GM18520 (cell line): ENCODE results near the gene CNPY4.

Source experiments
- ATAC-seq: cut with Tn5 transposase; IDR thresholded peaks from one replicate; pipeline ENCODE4 v1.9.1; 2021; ENCODE audit not compliant: unreplicated experiment

CNPY4 gene

DNA sequence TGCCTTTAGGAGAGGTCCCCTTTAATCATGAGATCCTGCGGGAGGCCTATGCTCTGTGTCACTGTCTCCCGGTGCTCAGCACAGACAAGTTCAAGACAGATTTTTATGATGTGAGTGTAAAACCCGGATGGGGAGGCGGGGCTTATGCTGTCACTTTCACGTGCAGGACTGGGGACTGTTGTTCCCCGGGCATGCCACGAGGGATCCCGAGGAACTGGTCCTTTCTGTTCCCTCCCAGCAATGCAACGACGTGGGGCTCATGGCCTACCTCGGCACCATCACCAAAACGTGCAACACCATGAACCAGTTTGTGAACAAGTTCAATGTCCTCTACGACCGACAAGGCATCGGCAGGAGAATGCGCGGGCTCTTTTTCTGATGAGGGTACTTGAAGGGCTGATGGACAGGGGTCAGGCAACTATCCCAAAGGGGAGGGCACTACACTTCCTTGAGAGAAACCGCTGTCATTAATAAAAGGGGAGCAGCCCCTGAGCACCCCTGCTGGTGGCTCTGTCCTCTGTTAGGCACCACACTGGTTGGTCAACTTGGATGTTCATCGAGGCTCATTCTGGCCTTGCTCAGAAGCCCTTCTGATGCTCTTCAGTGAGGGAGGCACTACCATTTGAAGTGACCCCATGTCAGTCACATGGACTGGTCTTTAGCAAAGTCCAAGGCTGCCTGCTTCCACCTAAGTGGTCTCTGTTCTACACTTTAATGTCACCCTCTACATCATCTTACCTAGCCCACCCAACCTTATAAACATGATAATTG lies 27.8 kb upstream of the CNPY4 start:
- no peak for ATAC-seq

DNA sequence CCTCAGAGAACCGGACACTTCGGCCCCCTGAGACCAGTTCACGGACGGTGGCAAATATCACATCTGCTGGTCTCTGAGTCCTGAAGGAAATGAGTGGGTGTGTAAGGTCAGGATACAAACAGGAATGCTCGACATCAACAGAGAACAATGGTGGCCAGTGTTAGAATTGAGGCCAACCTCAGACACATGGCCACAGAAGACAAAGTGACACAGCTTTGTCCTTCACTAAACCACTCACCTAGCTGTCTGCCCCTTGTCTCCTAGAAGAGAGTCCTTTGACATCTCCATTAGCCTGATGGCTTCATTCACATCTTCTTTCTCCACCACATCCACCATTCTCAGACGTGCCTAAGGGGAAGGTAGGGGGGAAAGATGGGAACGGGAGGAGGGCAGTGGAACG lies 26.4 kb upstream of the CNPY4 start:
- ATAC-seq = no peak

DNA sequence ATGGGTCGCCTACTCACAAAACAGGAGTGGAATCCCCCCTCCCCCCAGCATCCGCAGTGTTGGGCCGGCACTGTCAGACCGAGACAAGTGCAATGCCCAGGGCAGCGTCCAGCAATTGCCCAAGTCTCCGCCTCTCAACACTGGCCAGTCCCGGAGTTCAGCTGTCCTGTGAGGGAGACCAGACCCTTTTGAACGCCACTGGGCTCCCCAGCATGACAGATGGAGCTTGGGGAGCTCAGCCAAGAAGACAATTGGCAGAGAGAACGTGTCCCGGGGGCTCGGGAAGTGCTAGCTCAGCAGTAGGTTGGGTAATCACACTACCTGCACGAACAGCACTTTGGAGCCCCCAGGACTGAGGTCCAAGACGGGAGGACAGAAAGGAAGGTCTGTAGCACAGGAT lies 25.9 kb upstream of the CNPY4 start:
- ATAC-seq = no peak

DNA sequence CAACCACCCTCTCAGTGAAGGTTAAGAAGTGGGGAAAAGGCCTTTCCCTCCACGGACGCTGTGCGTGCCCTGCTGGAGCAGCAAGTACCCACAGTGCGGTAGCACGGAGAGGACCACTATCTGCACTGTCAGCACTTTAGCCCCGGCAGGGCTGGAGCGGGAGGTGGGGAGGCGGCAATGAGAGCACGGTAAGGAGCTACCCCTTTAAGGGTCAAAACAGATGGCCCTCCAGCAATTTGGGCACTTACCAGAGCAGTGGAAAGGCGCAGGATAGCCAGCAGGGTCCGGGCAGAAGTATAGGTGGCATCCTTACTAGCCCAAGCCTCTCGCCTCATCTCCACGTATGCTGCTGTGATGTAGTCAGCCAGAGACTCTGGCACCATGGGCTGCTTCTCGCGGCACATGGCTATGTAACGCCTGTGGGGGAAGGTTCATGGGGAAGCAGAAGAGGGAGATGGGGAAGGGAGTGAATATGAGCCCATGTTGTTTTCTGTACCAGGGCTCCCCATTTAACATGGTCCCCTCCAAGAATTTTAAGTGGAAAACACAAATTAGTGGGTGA lies 25.4 kb upstream of the CNPY4 start:
- ATAC-seq = no peak

DNA sequence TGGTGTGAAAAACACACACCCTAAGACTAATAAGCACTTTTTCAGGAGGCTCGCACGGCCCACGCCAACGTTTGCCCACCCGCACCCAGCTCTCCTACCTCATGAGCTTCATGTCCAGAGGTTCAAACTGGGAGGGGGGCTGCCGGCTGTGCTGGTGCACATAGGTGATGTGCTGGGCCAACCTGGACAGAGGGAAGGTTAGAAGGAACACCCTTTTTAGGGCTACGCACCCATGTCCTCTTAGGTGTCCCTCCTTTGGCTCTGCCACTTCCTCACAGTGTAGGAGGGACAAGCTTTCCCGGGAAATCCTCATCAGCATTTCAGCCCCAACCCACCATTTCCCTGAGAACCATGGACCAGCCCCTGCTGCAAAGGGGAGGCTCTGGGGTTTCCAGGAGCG lies 24.1 kb upstream of the CNPY4 start:
- ATAC-seq = no peak

DNA sequence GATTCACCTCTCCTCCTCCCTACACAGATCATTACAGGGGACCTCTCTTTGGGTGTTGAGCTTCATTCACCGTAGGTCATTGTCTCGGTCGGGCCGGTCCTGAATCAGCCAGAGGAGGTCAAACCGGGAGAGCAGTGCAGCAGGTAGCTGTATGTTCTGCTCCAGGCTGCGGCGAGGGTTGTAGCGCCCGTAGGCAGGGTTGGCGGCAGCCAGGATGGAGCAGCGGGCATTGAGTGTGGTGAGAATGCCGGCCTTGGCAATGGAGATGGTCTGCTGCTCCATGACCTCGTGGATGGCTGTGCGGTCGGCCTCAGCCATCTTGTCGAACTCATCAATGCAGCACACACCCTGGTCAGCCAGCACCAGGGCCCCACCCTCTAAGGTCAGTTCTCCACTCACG lies 23.7 kb upstream of the CNPY4 start:
- no peak for ATAC-seq

DNA sequence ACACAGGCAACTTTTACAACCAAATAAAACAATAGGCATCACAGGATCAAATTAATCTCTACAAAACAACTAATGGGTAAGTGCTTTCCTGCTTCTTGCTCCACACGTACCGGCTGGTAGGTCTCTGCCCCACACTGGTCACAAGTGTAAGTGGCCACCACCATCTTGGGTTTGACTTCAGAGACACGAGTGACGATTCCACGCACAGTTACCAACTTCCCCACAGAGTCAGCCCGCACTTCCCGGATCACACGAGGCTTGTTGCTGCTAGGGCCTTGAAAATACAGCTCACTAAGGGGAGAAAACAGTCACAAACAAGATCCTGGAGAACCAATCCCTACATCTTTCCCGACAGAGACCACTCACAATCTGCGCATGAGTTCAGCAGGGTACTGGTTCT lies 20.5 kb upstream of the CNPY4 start:
- no peak for ATAC-seq

DNA sequence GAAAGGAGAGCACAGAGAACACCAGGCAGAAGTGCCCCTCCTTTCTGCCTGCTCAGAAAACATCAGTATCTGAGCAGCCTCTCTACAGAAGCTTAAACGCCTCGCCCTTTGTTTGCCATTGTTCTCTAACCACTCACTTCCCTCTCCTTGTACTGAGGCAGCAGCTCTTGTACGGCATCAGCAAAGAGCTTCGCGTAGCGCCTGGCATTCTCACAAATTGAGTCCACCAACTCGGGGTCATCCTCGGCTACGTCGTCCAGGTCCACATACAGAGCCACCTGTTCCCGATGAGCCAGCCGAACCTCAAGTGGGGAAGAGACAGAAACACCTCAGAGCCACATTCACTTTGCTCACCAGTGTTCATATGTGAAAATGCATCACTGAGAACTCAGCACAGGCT lies 20.0 kb upstream of the CNPY4 start:
- no peak for ATAC-seq

DNA sequence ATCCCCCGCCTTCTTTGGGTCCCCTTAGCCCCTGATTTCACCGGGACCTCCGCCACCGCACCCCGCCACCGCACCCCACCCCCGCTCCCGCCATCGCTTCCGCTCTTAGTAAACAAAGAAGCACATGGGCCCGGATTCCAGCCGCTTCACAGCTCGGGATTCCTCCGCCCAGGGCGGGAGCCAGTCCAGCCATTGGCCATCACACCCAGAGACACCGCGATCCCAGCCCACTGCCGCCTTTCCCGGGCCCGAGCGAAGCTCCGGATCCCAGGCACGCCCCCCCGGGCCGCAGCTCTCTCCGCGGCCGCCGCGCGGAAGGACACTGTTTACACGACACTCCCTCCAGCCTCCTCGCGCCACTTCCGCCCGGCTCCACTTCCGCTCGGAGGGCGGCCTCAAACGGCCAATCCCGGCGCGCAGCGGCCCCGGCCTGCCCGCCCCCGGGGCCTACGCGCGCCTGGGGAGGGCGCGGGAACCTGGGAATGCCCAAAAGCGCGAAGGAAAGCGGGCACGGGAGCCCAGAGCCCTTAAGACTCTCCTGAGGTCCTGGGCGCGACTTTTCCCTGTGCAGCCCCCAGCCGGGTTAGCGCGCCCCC lies 18.9 kb upstream of the CNPY4 start:
- ATAC-seq = peak; percentile 65

DNA sequence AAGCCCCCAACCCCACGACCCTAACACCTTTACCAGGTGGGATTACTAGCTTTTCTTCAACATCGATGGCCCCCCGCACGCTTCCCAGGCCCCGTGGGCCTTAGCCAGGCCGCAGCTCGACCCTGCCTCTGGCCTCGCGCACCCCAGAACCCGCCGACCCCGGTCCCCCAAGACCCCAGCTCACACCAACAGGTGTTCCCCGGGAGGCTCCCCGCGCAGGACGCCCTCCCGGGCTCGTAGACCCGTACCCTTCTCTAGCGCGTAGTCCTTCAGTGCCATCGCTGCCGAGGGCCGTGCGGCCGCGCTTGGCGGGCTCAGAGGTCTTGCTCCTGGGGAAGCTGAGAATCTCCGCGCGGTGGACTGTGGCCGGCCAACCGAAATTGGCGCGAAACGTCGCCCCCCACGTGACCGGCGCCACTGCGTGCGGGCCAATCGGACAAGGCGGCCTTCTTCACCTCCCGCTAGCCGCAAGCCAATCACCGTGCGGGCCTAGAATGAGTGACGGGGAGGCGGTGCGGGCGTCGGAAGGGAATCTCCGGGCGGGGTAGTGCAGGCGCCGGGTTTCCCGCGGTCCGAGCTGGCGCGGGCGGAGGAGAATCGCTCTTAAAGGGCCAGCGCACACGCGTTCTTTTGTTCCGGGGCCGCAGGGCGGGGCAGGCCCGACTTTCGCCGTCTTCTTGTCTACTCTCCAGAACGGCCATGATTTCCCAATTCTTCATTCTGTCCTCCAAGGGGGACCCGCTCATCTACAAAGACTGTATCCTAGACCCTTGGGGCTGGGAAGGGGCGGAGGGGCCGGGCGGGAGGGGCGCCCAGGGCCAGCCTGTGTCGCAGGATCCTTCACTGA lies 18.2 kb upstream of the CNPY4 start, which contains the start of the genes AP4M1 and MCM7:
Gene AP4M1, plus strand, starts transcription at position 628 of the 847 bp plus-strand sequence. Its CDS starts 72 bp downstream, at position 700.
Gene MCM7, minus strand, starts transcription at position 382 of the 847 bp plus-strand sequence. Its CDS starts 103 bp downstream, at position 279.
- ATAC-seq = peak; percentile 62

DNA sequence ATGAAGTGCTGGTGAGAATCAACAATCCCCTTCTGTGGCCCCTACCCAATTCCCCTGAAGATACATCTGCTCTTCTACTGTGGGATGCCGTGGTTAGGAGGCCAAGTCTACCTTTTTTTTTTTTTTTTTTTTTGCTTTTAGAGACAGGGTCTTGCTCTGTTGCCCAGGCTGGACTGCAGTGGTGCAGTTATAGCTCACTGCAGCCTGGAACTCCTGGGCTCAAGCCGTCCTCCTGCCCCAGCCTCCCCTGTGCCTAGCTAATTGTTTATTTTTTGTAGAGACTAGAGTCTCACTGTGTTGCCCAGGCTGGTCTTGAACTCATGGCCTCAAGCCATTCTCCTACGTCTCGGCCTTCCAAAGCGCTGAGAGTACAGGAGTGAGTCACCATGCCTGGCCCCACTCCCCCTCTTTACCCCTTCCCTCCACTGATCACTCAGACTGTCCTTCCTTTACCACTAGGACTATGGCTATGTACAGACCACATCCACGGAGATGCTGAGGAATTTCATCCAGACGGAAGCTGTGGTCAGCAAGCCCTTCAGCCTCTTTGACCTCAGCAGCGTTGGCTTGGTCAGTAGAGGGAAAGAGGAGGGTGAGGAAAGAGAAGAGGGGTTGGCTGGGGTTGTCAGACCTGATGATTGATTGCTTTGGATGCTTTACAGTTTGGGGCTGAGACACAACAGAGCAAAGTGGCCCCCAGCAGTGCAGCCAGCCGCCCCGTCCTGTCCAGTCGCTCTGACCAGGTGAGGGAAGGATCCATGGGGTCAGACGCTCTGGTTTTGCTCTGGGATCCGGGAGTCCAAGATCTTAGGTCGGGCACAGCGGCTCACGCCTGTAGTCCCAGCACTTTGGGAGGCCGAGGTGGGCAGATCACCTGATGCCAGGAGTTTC lies 16.2 kb upstream of the CNPY4 start:
- ATAC-seq = no peak

DNA sequence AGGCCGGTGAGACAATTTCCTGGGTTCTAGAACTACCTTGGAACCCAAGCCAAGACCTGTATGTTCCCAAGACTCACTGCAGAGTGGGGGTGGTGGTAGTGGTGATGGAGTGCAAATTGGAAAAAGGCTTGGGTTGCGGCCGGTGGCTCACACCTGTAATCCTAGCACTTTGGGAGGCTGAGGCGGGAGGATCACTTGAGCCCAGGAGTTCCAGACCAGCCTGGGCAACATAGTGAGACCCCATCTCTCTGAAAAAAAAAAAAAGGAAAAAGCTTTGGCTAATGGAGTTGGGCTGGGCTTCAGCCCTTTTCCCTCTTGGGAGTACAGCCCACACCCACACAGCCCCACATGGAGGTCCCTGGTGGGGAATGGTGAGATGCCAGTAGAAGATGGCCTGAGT lies 13.9 kb upstream of the CNPY4 start:
- ATAC-seq = no peak

DNA sequence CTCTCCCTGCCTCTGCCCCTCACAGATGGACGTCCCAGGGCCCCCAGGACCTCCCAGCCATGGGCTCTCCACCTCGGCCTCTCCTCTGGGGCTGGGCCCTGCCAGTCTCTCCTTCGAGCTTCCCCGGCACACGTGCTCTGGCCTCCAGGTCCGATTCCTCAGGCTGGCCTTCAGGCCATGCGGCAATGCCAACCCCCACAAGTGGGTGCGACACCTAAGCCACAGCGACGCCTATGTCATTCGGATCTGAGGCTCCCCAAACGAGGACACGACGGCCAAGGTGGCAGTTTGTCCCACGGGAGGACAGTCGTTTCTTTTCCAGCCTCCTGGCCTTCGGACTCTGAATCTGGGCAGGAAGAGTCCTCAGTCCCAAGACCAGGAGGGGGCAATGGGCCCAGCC lies 12.8 kb upstream of the CNPY4 start:
- ATAC-seq = no peak

DNA sequence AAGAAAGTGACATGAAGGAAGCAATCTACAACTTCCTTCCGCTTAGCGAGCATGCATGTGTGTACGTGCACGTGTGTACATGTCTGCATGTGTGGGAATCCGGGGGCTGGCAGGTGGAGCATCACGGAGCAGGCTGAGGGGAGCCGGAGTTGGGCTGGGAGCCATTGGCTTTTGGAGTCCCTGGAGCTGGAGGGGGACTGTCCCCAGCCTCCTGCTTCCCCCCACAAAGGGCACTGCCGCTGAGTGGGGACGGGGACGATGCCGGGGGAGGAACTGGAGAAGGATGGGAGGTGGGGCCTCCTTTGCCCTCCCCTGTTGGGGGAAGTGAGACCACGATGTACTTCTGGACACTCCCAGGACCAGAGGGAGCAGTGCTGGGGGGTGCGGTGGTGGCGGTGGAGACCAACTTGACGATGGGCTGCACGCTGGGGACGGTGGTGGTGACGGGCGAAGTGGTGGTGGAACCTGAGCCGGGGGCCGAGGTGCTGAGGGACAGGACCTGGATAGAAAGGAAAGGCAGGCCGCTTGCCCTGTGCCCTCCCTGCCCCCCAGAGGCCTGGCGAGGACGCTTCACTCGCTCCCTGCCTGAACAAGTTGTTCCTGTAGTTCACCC lies 12.2 kb upstream of the CNPY4 start:
- no peak for ATAC-seq

DNA sequence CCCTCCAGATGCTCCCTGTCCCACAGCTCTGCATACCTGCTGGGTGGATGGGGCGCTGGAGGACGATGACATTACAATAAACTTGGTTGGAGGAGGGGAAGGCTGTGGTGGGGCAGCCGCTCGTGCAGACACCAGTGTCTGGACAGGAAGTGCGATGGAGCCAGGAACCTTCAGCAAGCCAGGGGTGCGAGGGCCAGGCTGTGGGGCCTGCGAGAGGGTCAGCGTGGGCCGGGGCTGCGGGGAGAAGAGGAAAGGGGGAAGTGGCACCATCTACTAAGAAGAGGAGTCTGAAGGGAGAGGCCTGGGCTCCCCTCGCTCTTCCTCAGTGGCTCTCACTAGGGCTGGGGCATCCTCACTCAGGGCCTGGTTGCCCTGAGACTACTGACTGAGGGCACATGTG lies 11.5 kb upstream of the CNPY4 start:
- no peak for ATAC-seq

DNA sequence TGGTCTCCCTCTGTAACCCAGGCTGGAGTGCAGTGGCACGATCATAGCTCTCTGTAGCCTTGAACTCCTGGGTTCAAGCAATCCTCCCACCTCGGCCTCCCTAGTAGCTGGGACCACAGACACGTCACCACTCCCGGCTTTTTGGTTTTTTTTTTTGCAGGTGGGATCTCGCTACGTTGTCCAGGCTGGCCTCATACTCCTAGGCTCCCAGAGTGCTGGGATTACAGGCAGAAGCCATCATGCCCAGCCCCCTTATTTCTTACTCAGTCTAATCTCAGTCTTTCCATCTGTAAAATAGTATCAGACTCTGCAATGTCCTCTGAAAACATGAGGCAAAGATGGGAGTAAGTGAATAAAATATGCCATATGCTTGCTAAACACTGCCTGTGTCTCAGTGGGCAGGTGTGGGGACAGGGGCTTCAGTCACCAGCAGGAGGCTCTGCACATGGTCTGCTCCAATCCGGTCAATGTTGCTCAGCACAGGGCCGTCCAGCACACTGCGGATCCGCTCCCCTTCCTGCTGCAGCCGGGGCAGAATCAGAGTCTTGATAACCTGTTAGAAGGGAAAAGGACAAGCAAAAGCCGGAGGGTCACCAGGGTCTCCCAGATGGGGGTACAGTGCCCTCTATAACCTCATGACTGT lies 9.8 kb upstream of the CNPY4 start:
- no peak for ATAC-seq

DNA sequence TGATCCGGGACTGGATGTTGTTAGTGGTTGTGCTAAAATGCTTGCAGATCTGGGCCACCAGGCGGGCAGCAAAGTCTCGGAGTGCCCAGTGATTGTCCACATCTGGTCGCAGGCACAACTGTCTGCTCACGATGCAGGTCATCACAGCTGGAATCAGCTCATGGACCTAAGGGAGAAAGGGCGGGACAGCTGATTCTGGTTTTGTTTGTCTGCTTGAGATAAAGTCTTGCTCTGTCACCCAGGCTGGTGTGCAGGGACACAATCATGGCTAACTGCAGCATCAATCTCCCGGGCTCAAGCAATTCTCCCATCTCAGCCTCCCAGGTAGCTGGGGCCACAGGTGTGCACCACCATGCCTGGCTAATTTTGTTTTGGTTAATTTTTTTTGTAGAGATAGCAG lies 8.3 kb upstream of the CNPY4 start:
- ATAC-seq = no peak

DNA sequence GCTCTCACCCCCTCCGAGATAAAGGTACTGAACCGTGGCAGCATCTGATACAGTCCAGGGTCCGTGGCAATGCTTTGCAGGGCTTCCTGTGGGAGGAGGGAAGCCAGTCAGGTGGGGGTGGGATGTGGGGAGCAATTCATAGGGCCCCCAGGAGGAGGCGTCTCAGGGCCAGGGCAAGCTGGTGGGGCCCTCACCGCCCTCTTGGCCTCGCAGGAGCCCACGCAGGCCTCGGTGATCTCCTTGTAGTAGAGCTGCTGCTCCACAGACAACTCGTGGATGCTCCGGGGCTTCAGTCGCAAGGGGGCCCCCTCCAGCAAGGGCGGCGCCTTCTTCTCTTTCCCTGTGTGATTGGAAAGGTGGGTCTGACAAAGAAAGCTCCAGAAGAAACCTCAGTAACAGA lies 7.5 kb upstream of the CNPY4 start:
- ATAC-seq = no peak

DNA sequence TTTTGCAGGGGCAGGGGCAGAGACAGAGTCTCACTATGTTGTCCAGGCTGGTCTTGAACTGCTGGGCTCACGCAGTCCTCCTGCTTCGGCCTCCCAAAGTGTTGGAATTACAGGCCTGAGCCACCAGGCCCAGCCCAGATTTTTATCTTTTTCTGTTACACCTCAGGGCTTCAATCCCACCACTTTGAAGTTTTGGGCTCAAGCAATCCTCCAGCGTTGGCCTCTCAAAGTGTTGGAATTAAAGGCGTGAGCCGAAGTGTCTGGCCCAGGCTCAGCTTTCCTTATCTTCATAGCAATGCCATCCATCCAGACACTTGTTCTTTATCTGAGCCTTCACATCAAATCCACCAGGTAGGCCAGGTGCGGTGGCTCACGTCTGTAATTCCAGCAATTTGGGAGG lies 4.4 kb upstream of the CNPY4 start:
- ATAC-seq = no peak
